ENCODE data around the gene SLC16A5. TPM values are rescaled to one million over a fixed set of nuclear protein-coding genes. Genes with fewer than 3 reads are reported as not detected.
"Not testable (repeated sequence)": the region's sequence is repeated elsewhere in the genome, so short reads cannot be mapped to it uniquely, and the experiment has no call there.

Gene SLC16A5
- total RNA-seq, 4 donors from 2014 or later = 59.1 to 93.3 (median 61.4) TPM

DNA sequence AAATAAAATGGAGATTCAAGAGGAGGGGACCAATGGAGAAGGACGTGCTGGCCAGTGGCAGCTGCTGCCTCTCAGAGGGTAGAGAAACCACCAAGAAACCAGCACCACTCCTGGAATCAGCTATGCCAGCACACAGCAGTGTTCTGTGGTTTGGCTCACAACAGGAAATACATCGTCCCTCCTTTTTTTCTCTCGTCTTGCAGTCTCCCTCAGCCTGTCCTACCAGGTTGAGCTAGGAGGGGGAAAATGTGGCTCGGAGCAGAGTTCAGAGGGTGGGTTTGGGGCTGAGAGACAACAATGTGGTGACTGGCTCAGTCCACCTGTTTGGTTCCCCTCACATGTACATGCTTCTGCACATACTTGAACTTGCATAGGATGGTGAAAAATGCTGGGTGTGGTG, 19.9 kb upstream of the SLC16A5 start:
- H3K4me1 ChIP-seq = no peaks in the 10 kb centered on the region
- H3K27me3 ChIP-seq = no peaks in the 10 kb centered on the region
- H3K4me3 ChIP-seq = no peak overlapping the region
- peaks cover 28% of the 10 kb centered on the region for H3K36me3 ChIP-seq
- 65% methylated on average over 4 of the region's 4 CpGs for WGBS
- TF ChIP-seq, protein P1, sequence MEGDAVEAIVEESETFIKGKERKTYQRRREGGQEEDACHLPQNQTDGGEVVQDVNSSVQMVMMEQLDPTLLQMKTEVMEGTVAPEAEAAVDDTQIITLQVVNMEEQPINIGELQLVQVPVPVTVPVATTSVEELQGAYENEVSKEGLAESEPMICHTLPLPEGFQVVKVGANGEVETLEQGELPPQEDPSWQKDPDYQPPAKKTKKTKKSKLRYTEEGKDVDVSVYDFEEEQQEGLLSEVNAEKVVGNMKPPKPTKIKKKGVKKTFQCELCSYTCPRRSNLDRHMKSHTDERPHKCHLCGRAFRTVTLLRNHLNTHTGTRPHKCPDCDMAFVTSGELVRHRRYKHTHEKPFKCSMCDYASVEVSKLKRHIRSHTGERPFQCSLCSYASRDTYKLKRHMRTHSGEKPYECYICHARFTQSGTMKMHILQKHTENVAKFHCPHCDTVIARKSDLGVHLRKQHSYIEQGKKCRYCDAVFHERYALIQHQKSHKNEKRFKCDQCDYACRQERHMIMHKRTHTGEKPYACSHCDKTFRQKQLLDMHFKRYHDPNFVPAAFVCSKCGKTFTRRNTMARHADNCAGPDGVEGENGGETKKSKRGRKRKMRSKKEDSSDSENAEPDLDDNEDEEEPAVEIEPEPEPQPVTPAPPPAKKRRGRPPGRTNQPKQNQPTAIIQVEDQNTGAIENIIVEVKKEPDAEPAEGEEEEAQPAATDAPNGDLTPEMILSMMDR (IDR thresholded peaks at IDR 0.05) = no peak
- TF ChIP-seq POLR2AphosphoS5 (IDR thresholded peaks at IDR 0.05) (no peak), POLR2A (IDR thresholded peaks at IDR 0.05) (no peak), EP300 (IDR thresholded peaks at IDR 0.05) (no peak)
- no peaks in the 10 kb centered on the region for H3K9me3 ChIP-seq
- DNase-seq (ENCODE audit: low spot score in 2 of 2) = no peak
- no peak overlapping the region for H3K27ac ChIP-seq

DNA sequence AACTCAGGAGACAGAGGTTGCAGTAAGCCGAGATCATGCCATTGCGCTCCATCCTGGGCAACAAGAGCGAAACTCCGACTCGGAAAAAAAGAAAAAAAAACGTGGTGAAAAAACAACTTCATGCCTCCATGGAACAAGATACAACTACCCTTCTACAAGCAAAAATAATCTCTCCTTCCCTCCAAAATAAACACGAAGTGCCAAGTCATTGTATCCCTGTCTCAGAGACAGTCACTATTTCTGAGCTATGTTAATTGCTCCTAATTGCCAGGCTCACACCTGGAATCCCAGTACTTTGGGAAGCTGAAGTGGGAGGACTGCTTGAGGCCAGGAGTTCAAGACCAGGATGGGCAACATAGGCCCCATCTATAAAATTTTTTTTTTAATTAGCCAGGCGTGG, 19.0 kb upstream of the SLC16A5 start:
- Histone ChIP-seq H3K4me1 (peaks cover 6% of the 10 kb centered on the region), H3K4me3 (no peak overlapping the region), H3K36me3 (peaks cover 19% of the 10 kb centered on the region), H3K27ac (no peak overlapping the region), H3K9me3 (no peaks in the 10 kb centered on the region), H3K27me3 (no peaks in the 10 kb centered on the region)
- DNase-seq (ENCODE audit: low spot score in 2 of 2) = no peak
- WGBS = 86% methylated on average over 8 of the region's 8 CpGs
- no peak for TF ChIP-seq POLR2A (IDR thresholded peaks at IDR 0.05)
- no peak for TF ChIP-seq EP300 (IDR thresholded peaks at IDR 0.05)
- TF ChIP-seq, protein P1 (IDR thresholded peaks at IDR 0.05) = no peak
- TF ChIP-seq POLR2AphosphoS5 (IDR thresholded peaks at IDR 0.05) = no peak

DNA sequence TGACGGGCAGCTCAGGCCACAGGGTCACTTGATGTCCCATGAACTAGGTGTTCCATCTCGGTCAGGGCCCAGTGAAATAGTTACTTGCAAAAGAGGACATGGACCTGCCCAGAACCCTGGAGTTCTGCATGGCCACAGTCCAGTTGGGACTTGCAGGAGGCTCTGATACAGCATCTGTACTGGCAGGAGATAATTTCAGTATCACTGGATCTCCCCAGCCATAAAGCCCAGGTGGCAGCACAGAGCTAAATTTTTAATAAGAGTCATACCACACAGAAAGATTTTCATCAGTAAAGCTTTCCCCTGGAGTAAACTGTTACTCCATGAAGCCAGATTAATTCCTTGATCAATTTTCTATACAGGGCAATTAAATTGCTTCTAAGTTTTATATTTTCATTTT, 18.0 kb upstream of the SLC16A5 start:
- DNase-seq (ENCODE audit: low spot score in 2 of 2) = no peak
- Histone ChIP-seq H3K27ac (no peak overlapping the region), H3K4me1 (peaks cover 10% of the 10 kb centered on the region), H3K36me3 (peaks cover 9% of the 10 kb centered on the region), H3K27me3 (no peaks in the 10 kb centered on the region), H3K9me3 (no peaks in the 10 kb centered on the region), H3K4me3 (no peak overlapping the region)
- TF ChIP-seq, protein P1 (IDR thresholded peaks at IDR 0.05) = no peak
- no peak for TF ChIP-seq EP300 (IDR thresholded peaks at IDR 0.05)
- no peak for TF ChIP-seq POLR2AphosphoS5 (IDR thresholded peaks at IDR 0.05)
- 72% methylated on average over 2 of the region's 2 CpGs for WGBS

DNA sequence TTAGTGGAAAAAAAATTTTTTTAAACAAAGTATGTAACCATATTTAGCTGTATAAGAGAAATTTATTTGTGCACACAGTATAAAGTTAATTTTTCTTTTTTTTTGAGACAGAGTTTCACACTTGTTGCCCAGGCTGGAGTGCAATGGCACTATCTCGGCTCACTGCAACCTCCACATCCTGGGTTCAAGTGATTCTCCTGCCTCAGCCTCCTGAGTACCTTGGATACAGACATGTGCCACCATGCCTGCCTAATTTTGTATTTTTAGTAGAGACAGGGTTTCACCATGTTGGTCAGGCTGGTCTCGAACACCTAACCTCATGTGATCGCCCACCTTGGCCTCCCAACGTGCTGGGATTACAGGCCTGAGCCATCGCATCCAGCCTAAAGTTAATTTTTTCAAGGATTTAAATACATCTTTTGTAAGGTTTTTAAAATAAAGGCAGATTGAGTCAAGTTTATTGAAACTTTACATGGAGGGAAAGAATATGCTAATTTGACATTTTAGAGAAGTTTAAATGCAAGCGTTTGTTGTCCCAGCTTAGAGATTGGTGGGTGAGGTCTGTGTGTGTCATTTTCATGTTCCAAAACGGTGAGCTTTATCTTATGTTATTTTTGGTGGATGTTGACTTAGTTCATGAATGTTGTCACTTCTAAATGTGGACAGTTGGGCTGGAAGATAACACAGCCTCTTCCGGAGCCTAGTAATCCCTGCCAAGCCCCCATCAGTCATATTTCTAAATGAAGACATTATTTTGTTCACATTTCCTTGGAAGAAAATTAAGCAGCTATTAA, 16.1 kb upstream of the SLC16A5 start:
- H3K4me1 ChIP-seq = peaks cover 10% of the 10 kb centered on the region
- H3K27me3 ChIP-seq; H3K27ac ChIP-seq; DNase-seq (ENCODE audit: low spot score in 2 of 2); H3K36me3 ChIP-seq; H3K9me3 ChIP-seq; H3K4me3 ChIP-seq: not testable (repeated sequence)
- WGBS = 89% methylated on average over 8 of the region's 8 CpGs

DNA sequence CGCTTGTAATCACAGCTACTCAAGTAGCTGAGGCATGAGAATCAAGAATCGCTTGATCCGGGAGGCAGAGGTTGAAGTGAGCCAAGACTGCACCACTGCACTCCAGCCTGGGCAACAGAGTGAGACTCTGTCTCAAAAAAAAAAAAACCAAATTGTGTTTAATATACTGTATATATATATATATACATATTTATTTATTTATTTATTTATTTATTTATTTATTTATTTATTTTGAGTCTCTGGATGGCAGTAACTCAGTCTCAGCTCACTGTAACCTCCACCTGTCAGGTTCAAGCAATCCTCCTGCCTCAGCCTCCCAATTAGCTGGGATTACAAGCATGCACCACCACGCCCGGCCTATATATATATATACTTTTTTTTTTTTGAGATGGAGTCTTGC, 14.8 kb upstream of the SLC16A5 start:
- DNase-seq (ENCODE audit: low spot score in 2 of 2); H3K27me3 ChIP-seq; H3K27ac ChIP-seq; H3K4me3 ChIP-seq; H3K9me3 ChIP-seq; H3K36me3 ChIP-seq: not testable (repeated sequence)
- WGBS = 90% methylated on average over 5 of the region's 5 CpGs
- H3K4me1 ChIP-seq = peaks cover 22% of the 10 kb centered on the region

DNA sequence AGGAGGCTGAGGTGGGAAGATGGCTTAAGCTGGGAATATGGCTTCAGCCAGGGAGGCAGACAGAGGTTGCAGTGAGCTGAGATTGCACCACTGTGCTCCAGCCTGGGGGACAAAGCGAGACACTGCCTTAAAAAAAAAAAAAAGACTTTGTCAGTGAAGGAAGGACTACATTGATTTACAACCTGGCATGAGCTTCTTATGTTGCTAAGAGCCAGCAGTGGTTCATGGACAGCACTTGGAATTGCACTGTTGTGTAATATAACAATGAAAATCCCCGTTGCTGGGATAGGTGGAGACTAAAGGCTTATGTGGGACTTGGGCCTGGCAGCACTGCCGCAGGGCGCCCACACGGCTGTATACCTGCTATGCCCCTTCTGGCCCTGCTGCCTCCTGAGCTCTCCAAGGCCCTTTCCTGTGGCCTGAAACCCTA, 14.1 kb upstream of the SLC16A5 start:
- no peak for DNase-seq (ENCODE audit: low spot score in 2 of 2)
- WGBS = 46% methylated on average over 5 of the region's 5 CpGs
- no peaks in the 10 kb centered on the region for H3K27me3 ChIP-seq

More for the DNA sequence above, 14.1 kb upstream of the SLC16A5 start:
- Histone ChIP-seq H3K36me3 (no peaks in the 10 kb centered on the region), H3K4me1 (peaks cover 29% of the 10 kb centered on the region), H3K27ac (no peak overlapping the region), H3K9me3 (no peaks in the 10 kb centered on the region), H3K4me3 (no peak overlapping the region)
- TF ChIP-seq POLR2A (IDR thresholded peaks at IDR 0.05) = no peak
- TF ChIP-seq EP300 (IDR thresholded peaks at IDR 0.05) = no peak
- TF ChIP-seq POLR2AphosphoS5 (IDR thresholded peaks at IDR 0.05) = no peak
- TF ChIP-seq, protein P1 (IDR thresholded peaks at IDR 0.05) = no peak
